ENCODE results near the gene SUV39H1. TPM values are rescaled to one million over a fixed set of nuclear protein-coding genes. Genes with fewer than 3 reads are reported as not detected.

SUV39H1 gene
- total RNA-seq, 1 donor, result 2.5 TPM

DNA sequence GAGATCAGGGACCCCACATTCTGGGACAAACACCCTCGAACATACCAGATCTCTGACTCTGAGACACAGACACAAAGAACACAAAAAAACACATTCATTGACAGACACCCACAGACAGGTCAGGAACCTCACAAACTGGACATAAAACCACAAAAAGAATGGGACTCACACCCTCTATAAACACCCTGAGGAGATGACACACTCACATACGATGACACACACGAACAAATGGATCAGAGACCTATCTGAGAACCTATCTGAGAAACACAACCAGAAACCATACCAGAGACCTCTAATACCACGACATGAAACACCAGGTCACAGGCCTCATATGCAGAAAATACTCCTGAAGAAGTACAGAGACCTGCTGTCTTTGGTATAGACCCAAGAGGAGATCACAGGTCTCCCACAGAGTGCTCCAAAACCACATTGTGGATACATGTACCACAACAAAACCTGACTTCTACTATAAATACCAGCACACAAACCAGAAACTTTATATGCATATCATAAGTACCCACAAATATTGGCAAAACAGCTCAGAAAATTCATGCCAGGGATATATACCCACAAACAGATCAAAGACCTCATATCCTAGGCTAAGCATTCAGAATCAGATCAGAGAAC lies 19.5 kb downstream of the SUV39H1 start:
- H3K79me2 ChIP-seq (ENCODE audit: insufficient read depth, low read length), result no peaks in the 10 kb centered on the region
- peaks cover 2% of the 10 kb centered on the region for H4K20me1 ChIP-seq (ENCODE audit: insufficient read depth, low read length)
- H3K27ac ChIP-seq (ENCODE audit: low read depth, low read length), result peak overlapping the region; percentile 28
- no peak for DNase-seq (ENCODE audit: insufficient read length, low spot score, missing footprints)
- H3K9me3 ChIP-seq (ENCODE audit: low read depth, low read length), result no peaks in the 10 kb centered on the region
- peaks cover 17% of the 10 kb centered on the region for H3K4me1 ChIP-seq (ENCODE audit: insufficient read depth, low read length)
- H3K4me2 ChIP-seq (ENCODE audit: insufficient read depth, low read length), result no peak overlapping the region
- H2AFZ ChIP-seq (ENCODE audit: low read length), result no peak overlapping the region
- TF ChIP-seq, protein P1, sequence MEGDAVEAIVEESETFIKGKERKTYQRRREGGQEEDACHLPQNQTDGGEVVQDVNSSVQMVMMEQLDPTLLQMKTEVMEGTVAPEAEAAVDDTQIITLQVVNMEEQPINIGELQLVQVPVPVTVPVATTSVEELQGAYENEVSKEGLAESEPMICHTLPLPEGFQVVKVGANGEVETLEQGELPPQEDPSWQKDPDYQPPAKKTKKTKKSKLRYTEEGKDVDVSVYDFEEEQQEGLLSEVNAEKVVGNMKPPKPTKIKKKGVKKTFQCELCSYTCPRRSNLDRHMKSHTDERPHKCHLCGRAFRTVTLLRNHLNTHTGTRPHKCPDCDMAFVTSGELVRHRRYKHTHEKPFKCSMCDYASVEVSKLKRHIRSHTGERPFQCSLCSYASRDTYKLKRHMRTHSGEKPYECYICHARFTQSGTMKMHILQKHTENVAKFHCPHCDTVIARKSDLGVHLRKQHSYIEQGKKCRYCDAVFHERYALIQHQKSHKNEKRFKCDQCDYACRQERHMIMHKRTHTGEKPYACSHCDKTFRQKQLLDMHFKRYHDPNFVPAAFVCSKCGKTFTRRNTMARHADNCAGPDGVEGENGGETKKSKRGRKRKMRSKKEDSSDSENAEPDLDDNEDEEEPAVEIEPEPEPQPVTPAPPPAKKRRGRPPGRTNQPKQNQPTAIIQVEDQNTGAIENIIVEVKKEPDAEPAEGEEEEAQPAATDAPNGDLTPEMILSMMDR (IDR thresholded peaks at IDR 0.05; ENCODE audit: extremely low read depth, low read depth, low read length), result no peak
- no peak overlapping the region for H3K4me3 ChIP-seq (ENCODE audit: insufficient read depth, low read length)
- H3K36me3 ChIP-seq (ENCODE audit: insufficient read depth, low read length), result no peaks in the 10 kb centered on the region
- peaks cover 2% of the 10 kb centered on the region for H3K27me3 ChIP-seq (ENCODE audit: insufficient read depth, low read length)

DNA sequence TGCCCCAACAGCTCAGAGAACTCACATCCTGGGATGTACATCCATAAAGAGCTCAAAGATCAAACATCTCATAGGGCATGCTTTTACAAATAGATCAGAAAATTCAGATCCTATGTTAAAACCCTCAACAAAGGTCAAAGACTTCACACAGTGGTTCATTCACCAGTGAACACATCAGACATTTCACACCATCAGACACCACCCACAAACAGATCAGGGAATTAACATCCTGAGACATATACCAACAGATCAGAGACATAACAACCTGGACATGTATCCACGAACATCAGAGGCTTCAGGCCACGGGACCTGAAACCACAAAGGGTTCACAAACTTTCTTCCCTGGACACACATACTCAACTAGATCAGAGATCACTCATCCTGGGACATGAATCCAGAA lies 23.4 kb downstream of the SUV39H1 start:
- H3K9me3 ChIP-seq (ENCODE audit: low read depth, low read length), result no peaks in the 10 kb centered on the region
- no peak overlapping the region for H2AFZ ChIP-seq (ENCODE audit: low read length)
- H3K27me3 ChIP-seq (ENCODE audit: insufficient read depth, low read length), result peaks cover 4% of the 10 kb centered on the region
- peaks cover 2% of the 10 kb centered on the region for H4K20me1 ChIP-seq (ENCODE audit: insufficient read depth, low read length)
- no peak overlapping the region for H3K4me3 ChIP-seq (ENCODE audit: insufficient read depth, low read length)
- H3K36me3 ChIP-seq (ENCODE audit: insufficient read depth, low read length), result no peaks in the 10 kb centered on the region
- TF ChIP-seq, protein P1 (IDR thresholded peaks at IDR 0.05; ENCODE audit: extremely low read depth, low read depth, low read length), result no peak
- H3K27ac ChIP-seq (ENCODE audit: low read depth, low read length), result no peak overlapping the region
- no peak for DNase-seq (ENCODE audit: insufficient read length, low spot score, missing footprints)
- no peak overlapping the region for H3K4me2 ChIP-seq (ENCODE audit: insufficient read depth, low read length)
- no peaks in the 10 kb centered on the region for H3K79me2 ChIP-seq (ENCODE audit: insufficient read depth, low read length)
- peaks cover 10% of the 10 kb centered on the region for H3K4me1 ChIP-seq (ENCODE audit: insufficient read depth, low read length)

DNA sequence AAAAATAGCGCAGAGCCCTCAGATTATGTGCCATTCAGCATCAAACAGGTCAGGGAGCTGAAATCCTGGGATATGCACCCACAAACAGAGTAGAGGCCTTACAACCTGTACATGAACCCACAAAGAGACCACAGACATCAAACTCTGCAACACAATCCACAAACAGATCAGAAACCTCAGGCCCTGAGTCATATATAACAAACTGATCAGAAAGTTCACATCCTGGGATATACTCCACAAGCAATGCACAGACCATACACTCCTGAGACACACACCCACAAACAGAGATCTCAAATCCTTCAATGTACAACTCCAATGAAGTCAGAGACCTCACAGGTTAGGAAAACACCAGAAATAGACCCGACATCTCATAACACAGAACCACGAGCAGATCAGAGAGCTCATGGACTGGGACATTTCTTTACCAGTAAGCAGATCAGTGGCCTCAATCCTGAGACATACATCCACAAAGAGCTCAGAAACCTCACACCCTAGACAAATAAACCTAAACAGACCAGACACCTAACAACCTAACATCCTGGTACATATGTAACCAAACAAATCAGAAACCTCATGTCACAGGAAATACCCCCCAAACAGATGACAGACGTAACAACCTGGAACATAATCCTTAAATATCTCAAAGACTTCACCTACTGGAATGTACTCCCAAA lies 24.2 kb downstream of the SUV39H1 start:
- Histone ChIP-seq H2AFZ (ENCODE audit: low read length) (no peak overlapping the region), H3K4me3 (ENCODE audit: insufficient read depth, low read length) (no peak overlapping the region), H4K20me1 (ENCODE audit: insufficient read depth, low read length) (peaks cover 2% of the 10 kb centered on the region), H3K79me2 (ENCODE audit: insufficient read depth, low read length) (no peaks in the 10 kb centered on the region), H3K4me2 (ENCODE audit: insufficient read depth, low read length) (no peak overlapping the region), H3K36me3 (ENCODE audit: insufficient read depth, low read length) (no peaks in the 10 kb centered on the region), H3K4me1 (ENCODE audit: insufficient read depth, low read length) (peaks cover 2% of the 10 kb centered on the region), H3K9me3 (ENCODE audit: low read depth, low read length) (no peaks in the 10 kb centered on the region), H3K27me3 (ENCODE audit: insufficient read depth, low read length) (peaks cover 4% of the 10 kb centered on the region), H3K27ac (ENCODE audit: low read depth, low read length) (no peak overlapping the region)
- DNase-seq (ENCODE audit: insufficient read length, low spot score, missing footprints), result no peak
- TF ChIP-seq, protein P1 (IDR thresholded peaks at IDR 0.05; ENCODE audit: extremely low read depth, low read depth, low read length), result no peak

DNA sequence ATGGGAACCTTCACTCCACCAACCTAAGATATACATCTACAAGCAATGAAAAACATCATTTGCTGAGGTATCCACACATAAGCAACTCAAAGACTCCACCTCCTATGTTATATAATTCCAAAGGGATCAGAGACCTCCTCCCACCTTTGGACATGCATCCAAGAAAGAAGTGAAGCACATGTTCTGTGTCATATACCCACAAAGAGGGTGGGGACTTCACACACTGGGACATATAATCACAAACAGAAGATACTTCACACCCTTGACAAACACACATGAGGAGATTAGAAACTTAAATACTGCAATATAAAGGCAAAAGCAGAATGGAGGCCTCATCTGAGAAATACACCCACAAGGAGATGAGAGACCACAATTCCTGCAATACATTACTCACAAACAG lies 25.4 kb downstream of the SUV39H1 start:
- H3K27ac ChIP-seq (ENCODE audit: low read depth, low read length), result no peak overlapping the region
- H3K27me3 ChIP-seq (ENCODE audit: insufficient read depth, low read length), result peaks cover 4% of the 10 kb centered on the region
- TF ChIP-seq, protein P1 (IDR thresholded peaks at IDR 0.05; ENCODE audit: extremely low read depth, low read depth, low read length), result no peak
- no peak for DNase-seq (ENCODE audit: insufficient read length, low spot score, missing footprints)
- no peaks in the 10 kb centered on the region for H3K36me3 ChIP-seq (ENCODE audit: insufficient read depth, low read length)
- no peak overlapping the region for H2AFZ ChIP-seq (ENCODE audit: low read length)
- no peaks in the 10 kb centered on the region for H4K20me1 ChIP-seq (ENCODE audit: insufficient read depth, low read length)
- no peak overlapping the region for H3K4me2 ChIP-seq (ENCODE audit: insufficient read depth, low read length)
- no peaks in the 10 kb centered on the region for H3K4me1 ChIP-seq (ENCODE audit: insufficient read depth, low read length)
- H3K9me3 ChIP-seq (ENCODE audit: low read depth, low read length), result no peaks in the 10 kb centered on the region
- H3K4me3 ChIP-seq (ENCODE audit: insufficient read depth, low read length), result no peak overlapping the region
- no peaks in the 10 kb centered on the region for H3K79me2 ChIP-seq (ENCODE audit: insufficient read depth, low read length)
